Hindlimb muscle (tissue), 1 donor: ENCODE data around the gene DEPDC4. TPM values are rescaled to one million over a fixed set of nuclear protein-coding genes. Genes with fewer than 3 reads are reported as not detected.
"Not testable (repeated sequence)": the region's sequence is repeated elsewhere in the genome, so short reads cannot be mapped to it uniquely, and the experiment has no call there.

Experiments used
- DNase-seq: peaks from one replicate; pipeline ENCODE4 v3.0.0-alpha.2; 2013
- polyA plus RNA-seq: library from polyadenylated mRNA; unstranded; fragments of 120-200 nt; gene quantifications from one replicate; pipeline ENCODE4 v1.2.1, GENCODE V29; 2013; ENCODE audit not compliant: insufficient read length

DEPDC4 gene
- 2.3 TPM for polyA plus RNA-seq

GRCh38 chr12:100266835-100267602, at the start of gene DEPDC4, which contains the start of gene SCYL2:
Gene DEPDC4 (minus strand): TSS chr12:100267079. CDS start chr12:100267076, 3 bp downstream.
Gene SCYL2 (plus strand): TSS chr12:100267177. CDS start chr12:100282971, 15,794 bp downstream.
- DNase-seq, result peak; percentile 96

GRCh38 chr12:100311317-100311716, 44.4 kb upstream of the DEPDC4 start:
- DNase-seq, result no peak

GRCh38 chr12:100308138-100308537, 41.3 kb upstream of the DEPDC4 start:
- not testable (repeated sequence) for DNase-seq

GRCh38 chr12:100304334-100304733, 37.5 kb upstream of the DEPDC4 start:
- DNase-seq, result not testable (repeated sequence)

GRCh38 chr12:100303831-100304230, 37.0 kb upstream of the DEPDC4 start:
- DNase-seq, result no peak

GRCh38 chr12:100302081-100302480, 35.2 kb upstream of the DEPDC4 start:
- no peak for DNase-seq

- no peak for DNase-seq
These were observed 29.1 kb upstream of the DEPDC4 start for GRCh38 chr12:100295764-100296555.

GRCh38 chr12:100294366-100294765, 27.5 kb upstream of the DEPDC4 start:
- not testable (repeated sequence) for DNase-seq

- no peak for DNase-seq
These were observed 26.1 kb upstream of the DEPDC4 start for GRCh38 chr12:100293017-100293416.

GRCh38 chr12:100290016-100290415, 23.1 kb upstream of the DEPDC4 start:
- no peak for DNase-seq

GRCh38 chr12:100289038-100289437, 22.2 kb upstream of the DEPDC4 start:
- DNase-seq, result no peak

- not testable (repeated sequence) for DNase-seq
These were observed 17.7 kb upstream of the DEPDC4 start for GRCh38 chr12:100284556-100284955.

GRCh38 chr12:100279607-100280244, 12.8 kb upstream of the DEPDC4 start:
- no peak for DNase-seq

GRCh38 chr12:100279159-100279558, 12.3 kb upstream of the DEPDC4 start:
- DNase-seq, result no peak

- DNase-seq, result no peak
These were observed 7.4 kb upstream of the DEPDC4 start for GRCh38 chr12:100274291-100274690.

- DNase-seq, result no peak
These were observed 6.9 kb upstream of the DEPDC4 start for GRCh38 chr12:100273782-100274181.

GRCh38 chr12:100268835-100269564, 2.1 kb upstream of the DEPDC4 start:
- peak; percentile 4 for DNase-seq

- peak; percentile 17 for DNase-seq
These were observed 863 bp upstream of the DEPDC4 start for GRCh38 chr12:100267603-100268281.

- DNase-seq, result no peak
These were observed 369 bp downstream of the DEPDC4 start for GRCh38 chr12:100266585-100266834.

- DNase-seq, result peak; percentile 6
These were observed 921 bp downstream of the DEPDC4 start for GRCh38 chr12:100265732-100266584.

- DNase-seq, result not testable (repeated sequence)
These were observed 1.8 kb downstream of the DEPDC4 start for GRCh38 chr12:100265107-100265506.
